ENCODE measurements around the gene NFATC3.

The NFATC3 gene

GRCh38 chr16:68070249-68070730 is 14.9 kb upstream of the NFATC3 start:
- ChIA-PET POLR2A (no interaction called here), CTCF (no interaction called here)
- no peak for DNase-seq (ENCODE audit: extremely low spot score)
- no peak for TF ChIP-seq FOXK2 (IDR thresholded peaks at IDR 0.05)
- no peak for TF ChIP-seq TARDBP (IDR thresholded peaks at IDR 0.05)
- no peak for TF ChIP-seq ZNF384 (IDR thresholded peaks at IDR 0.05)
- no peak for TF ChIP-seq ELF4 (IDR thresholded peaks at IDR 0.05)
- no peak for TF ChIP-seq FOXA1 (IDR thresholded peaks at IDR 0.05)
- no peak for TF ChIP-seq FOXM1 (IDR thresholded peaks at IDR 0.05; ENCODE audit: borderline replicate concordance)
- TF ChIP-seq CTBP1 (IDR thresholded peaks at IDR 0.05; ENCODE audit: borderline replicate concordance): no peak
- no peak for TF ChIP-seq LEF1 (IDR thresholded peaks at IDR 0.05; ENCODE audit: borderline replicate concordance)
- TF ChIP-seq ARNT (IDR thresholded peaks at IDR 0.05): no peak
- TF ChIP-seq PKNOX1 (IDR thresholded peaks at IDR 0.05): no peak
- TF ChIP-seq HDGF (IDR thresholded peaks at IDR 0.05; ENCODE audit: borderline replicate concordance): no peak
- no peak for TF ChIP-seq SP1 (IDR thresholded peaks at IDR 0.05)
- TF ChIP-seq NFRKB (IDR thresholded peaks at IDR 0.05): no peak
- TF ChIP-seq SUZ12 (IDR thresholded peaks at IDR 0.05): no peak
- no peak for TF ChIP-seq BHLHE40 (IDR thresholded peaks at IDR 0.05; ENCODE audit: borderline replicate concordance)

- no peak for TF ChIP-seq SP1 (IDR thresholded peaks at IDR 0.05)
- TF ChIP-seq SUZ12 (IDR thresholded peaks at IDR 0.05): no peak
- no peak for TF ChIP-seq ELF4 (IDR thresholded peaks at IDR 0.05)
- POLR2A ChIA-PET: interaction anchor here (1.0 kb wide), 1 partner anchor 14 kb away, joined by 5 read pairs; the partner anchor contains the start of gene NFATC3
- DNase-seq (ENCODE audit: extremely low spot score): no peak
- CTCF ChIA-PET: no interaction called here
These were observed 14.2 kb upstream of the NFATC3 start for GRCh38 chr16:68070806-68071517.

- ChIA-PET CTCF (no interaction called here), POLR2A (interaction anchor here (1.0 kb wide), 1 partner anchor 13 kb away, joined by 5 read pairs; the partner anchor contains the start of gene NFATC3)
- no peak for DNase-seq (ENCODE audit: extremely low spot score)
- TF ChIP-seq NFRKB (IDR thresholded peaks at IDR 0.05) (no peak), FOXA1 (IDR thresholded peaks at IDR 0.05) (no peak), SUZ12 (IDR thresholded peaks at IDR 0.05) (no peak), FOXK2 (IDR thresholded peaks at IDR 0.05) (no peak), TARDBP (IDR thresholded peaks at IDR 0.05) (no peak), BHLHE40 (IDR thresholded peaks at IDR 0.05; ENCODE audit: borderline replicate concordance) (no peak), PKNOX1 (IDR thresholded peaks at IDR 0.05) (no peak), L3MBTL2 (conservative IDR thresholded peaks at IDR 0.05) (no peak), HDGF (IDR thresholded peaks at IDR 0.05; ENCODE audit: borderline replicate concordance) (no peak), LEF1 (IDR thresholded peaks at IDR 0.05; ENCODE audit: borderline replicate concordance) (no peak), CTBP1 (IDR thresholded peaks at IDR 0.05; ENCODE audit: borderline replicate concordance) (no peak), FOXM1 (IDR thresholded peaks at IDR 0.05; ENCODE audit: borderline replicate concordance) (no peak), ELF4 (IDR thresholded peaks at IDR 0.05) (no peak), SP1 (IDR thresholded peaks at IDR 0.05) (no peak), ARNT (IDR thresholded peaks at IDR 0.05) (no peak), ZNF384 (IDR thresholded peaks at IDR 0.05) (no peak)
These were observed 13.7 kb upstream of the NFATC3 start for GRCh38 chr16:68071518-68071901.

GRCh38 chr16:68072038-68072695 is 13.0 kb upstream of the NFATC3 start:
- CTCF ChIA-PET: no interaction called here
- POLR2A ChIA-PET: interaction anchor here (1.0 to 4.3 kb wide), 2 partner anchors 12 to 13 kb away, joined by 5 to 27 read pairs; partner anchors contain the start of gene NFATC3
- TF ChIP-seq BHLHE40 (IDR thresholded peaks at IDR 0.05; ENCODE audit: borderline replicate concordance) (no peak), SP1 (IDR thresholded peaks at IDR 0.05) (no peak), PKNOX1 (IDR thresholded peaks at IDR 0.05) (no peak), NFRKB (IDR thresholded peaks at IDR 0.05) (no peak), LEF1 (IDR thresholded peaks at IDR 0.05; ENCODE audit: borderline replicate concordance) (no peak), ZNF384 (IDR thresholded peaks at IDR 0.05) (no peak), FOXM1 (IDR thresholded peaks at IDR 0.05; ENCODE audit: borderline replicate concordance) (no peak), ARNT (IDR thresholded peaks at IDR 0.05) (no peak), HDGF (IDR thresholded peaks at IDR 0.05; ENCODE audit: borderline replicate concordance) (no peak), TARDBP (IDR thresholded peaks at IDR 0.05) (no peak), CTBP1 (IDR thresholded peaks at IDR 0.05; ENCODE audit: borderline replicate concordance) (no peak), ELF4 (IDR thresholded peaks at IDR 0.05) (no peak), L3MBTL2 (conservative IDR thresholded peaks at IDR 0.05) (no peak), SUZ12 (IDR thresholded peaks at IDR 0.05) (no peak), FOXA1 (IDR thresholded peaks at IDR 0.05) (no peak)
- DNase-seq (ENCODE audit: extremely low spot score): no peak

- POLR2A ChIA-PET: interaction anchor here (1.0 to 4.3 kb wide), 2 partner anchors 10 to 163 kb away, joined by 3 to 27 read pairs; partner anchors contain the start of gene NFATC3
- DNase-seq (ENCODE audit: extremely low spot score): no peak
- CTCF ChIA-PET: interaction anchor here (0.7 to 1.1 kb wide), 2 partner anchors 10 to 1125 kb away, joined by 4 read pairs; no protein-coding TSS in a partner anchor
- TF ChIP-seq PKNOX1 (IDR thresholded peaks at IDR 0.05) (no peak), ELF4 (IDR thresholded peaks at IDR 0.05) (no peak), FOXK2 (IDR thresholded peaks at IDR 0.05) (no peak), CTBP1 (IDR thresholded peaks at IDR 0.05; ENCODE audit: borderline replicate concordance) (no peak), TARDBP (IDR thresholded peaks at IDR 0.05) (no peak), ARNT (IDR thresholded peaks at IDR 0.05) (no peak), BHLHE40 (IDR thresholded peaks at IDR 0.05; ENCODE audit: borderline replicate concordance) (no peak), FOXA1 (IDR thresholded peaks at IDR 0.05) (no peak), L3MBTL2 (conservative IDR thresholded peaks at IDR 0.05) (no peak), FOXM1 (IDR thresholded peaks at IDR 0.05; ENCODE audit: borderline replicate concordance) (no peak), HDGF (IDR thresholded peaks at IDR 0.05; ENCODE audit: borderline replicate concordance) (no peak), LEF1 (IDR thresholded peaks at IDR 0.05; ENCODE audit: borderline replicate concordance) (no peak), SUZ12 (IDR thresholded peaks at IDR 0.05) (no peak), ZNF384 (IDR thresholded peaks at IDR 0.05) (no peak), NFRKB (IDR thresholded peaks at IDR 0.05) (no peak), SP1 (IDR thresholded peaks at IDR 0.05) (no peak)
These were observed 11.0 kb upstream of the NFATC3 start for GRCh38 chr16:68073902-68074760.

Data from HEK293T (cell line).